Measurements from ENCODE around the gene WASHC4. TPM values are rescaled to one million over a fixed set of nuclear protein-coding genes. Genes with fewer than 3 reads are reported as not detected.

WASHC4 gene
- total and polyA plus RNA-seq, 10 donors: 25.2 to 172 (median 92.7) TPM

- no peaks in the 10 kb centered on the region for H3K27me3 ChIP-seq (replicated peaks in 1 of 7)
- no peak for DNase-seq
- H3K27ac ChIP-seq: no peak overlapping the region
- 93 to 96% (median 95%) methylated on average over 3 of the region's 3 CpGs for WGBS, 5 donors
- H3K4me1 ChIP-seq: peaks cover 19 to 82% (median 47%) of the 10 kb centered on the region in 6 donors
- TF ChIP-seq CTCF (IDR thresholded peaks at IDR 0.05 in 8 of 11, conservative IDR thresholded peaks at IDR 0.05 in 3 of 11) (no peak), POLR2A (IDR thresholded peaks at IDR 0.05) (no peak), POLR2AphosphoS5 (IDR thresholded peaks at IDR 0.05) (no peak)
- no peak overlapping the region for H3K4me3 ChIP-seq
- H3K9me3 ChIP-seq: no peaks in the 10 kb centered on the region
- H3K36me3 ChIP-seq: peaks cover 4 to 72% (median 42%) of the 10 kb centered on the region in 6 donors
- intact Hi-C loops (cut with DNase I; ENCODE audit: low total_unique reads): no loop called here
Observed at GRCh38 chr12:105113094-105113493, 5.6 kb downstream of the WASHC4 start.

GRCh38 chr12:105116969-105117368, 9.4 kb downstream of the WASHC4 start:
- 93 to 100% (median 97%) methylated on average over 1 of the region's 1 CpG for WGBS, 5 donors

GRCh38 chr12:105120551-105120950, 13.0 kb downstream of the WASHC4 start:
- Histone ChIP-seq H3K27ac (no peak overlapping the region), H3K36me3 (peaks cover 9 to 100% (median 92%) of the 10 kb centered on the region in 6 donors), H3K9me3 (no peaks in the 10 kb centered on the region), H3K27me3 (replicated peaks in 1 of 7) (no peaks in the 10 kb centered on the region), H3K4me3 (no peak overlapping the region), H3K4me1 (peaks cover 0 to 12% (median 0%) of the 10 kb centered on the region in 6 donors)
- TF ChIP-seq POLR2AphosphoS5 (IDR thresholded peaks at IDR 0.05): no peak
- no peak for TF ChIP-seq CTCF (IDR thresholded peaks at IDR 0.05 in 8 of 11, conservative IDR thresholded peaks at IDR 0.05 in 3 of 11)
- TF ChIP-seq POLR2A (IDR thresholded peaks at IDR 0.05): no peak
- no peak for DNase-seq
- intact Hi-C loops (cut with DNase I; ENCODE audit: low total_unique reads): no loop called here
- WGBS, 5 donors: 75 to 94% (median 87%) methylated on average over 2 of the region's 2 CpGs

More at GRCh38 chr12:105116969-105117368, 9.4 kb downstream of the WASHC4 start:
- intact Hi-C loops (cut with DNase I; ENCODE audit: low total_unique reads): no loop called here
- H3K36me3 ChIP-seq: peaks cover 7 to 100% (median 73%) of the 10 kb centered on the region in 6 donors
- H3K9me3 ChIP-seq: no peaks in the 10 kb centered on the region
- H3K4me1 ChIP-seq: peaks cover 0 to 46% (median 21%) of the 10 kb centered on the region in 6 donors
- H3K27ac ChIP-seq: no peak overlapping the region
- TF ChIP-seq POLR2A (IDR thresholded peaks at IDR 0.05) (no peak), POLR2AphosphoS5 (IDR thresholded peaks at IDR 0.05) (no peak), CTCF (IDR thresholded peaks at IDR 0.05 in 8 of 11, conservative IDR thresholded peaks at IDR 0.05 in 3 of 11) (no peak)
- no peak overlapping the region for H3K4me3 ChIP-seq
- no peaks in the 10 kb centered on the region for H3K27me3 ChIP-seq (replicated peaks in 1 of 7)
- no peak for DNase-seq

- peaks cover 0 to 100% (median 70%) of the 10 kb centered on the region in 6 donors for H3K36me3 ChIP-seq
- DNase-seq: no peak
- no peak for TF ChIP-seq CTCF (IDR thresholded peaks at IDR 0.05 in 8 of 11, conservative IDR thresholded peaks at IDR 0.05 in 3 of 11)
- no peak for TF ChIP-seq POLR2A (IDR thresholded peaks at IDR 0.05)
- no peak for TF ChIP-seq POLR2AphosphoS5 (IDR thresholded peaks at IDR 0.05)
- H3K9me3 ChIP-seq: no peaks in the 10 kb centered on the region
- WGBS, 5 donors: 87 to 94% (median 91%) methylated on average over 2 of the region's 2 CpGs
- H3K27ac ChIP-seq: no peak overlapping the region
- no peak overlapping the region for H3K4me3 ChIP-seq
- intact Hi-C loops (cut with DNase I; ENCODE audit: low total_unique reads): no loop called here
- no peaks in the 10 kb centered on the region for H3K27me3 ChIP-seq (replicated peaks in 1 of 7)
- H3K4me1 ChIP-seq: peaks cover 0 to 18% (median 0%) of the 10 kb centered on the region in 6 donors
Observed at GRCh38 chr12:105138248-105138647, 30.7 kb downstream of the WASHC4 start.

All from spleen (tissue), 11 donors.